Dedifferentiated amniotic fluid mesenchymal stem cell (primary cell): Measurements from ENCODE around the gene ATG4B.

Experiments
- DNase-seq: peaks from one replicate; pipeline ENCODE4 v3.0.0-alpha.2; 2016; ENCODE audit errors: extremely low spot score

Gene ATG4B

GRCh38 chr2:241690202-241690717 lies 52.8 kb downstream of the ATG4B start:
- DNase-seq = no peak

GRCh38 chr2:241692448-241692847 lies 55.0 kb downstream of the ATG4B start:
- peak; percentile 39 for DNase-seq

- no peak for DNase-seq
These were observed 58.2 kb downstream of the ATG4B start for GRCh38 chr2:241695651-241696050.

GRCh38 chr2:241701149-241701398 lies 63.6 kb downstream of the ATG4B start:
- DNase-seq = peak; percentile 77

- DNase-seq = peak; percentile 85
These were observed 64.1 kb downstream of the ATG4B start, which contains the start of gene ING5 for GRCh38 chr2:241701399-241702154. TSS of gene ING5 (plus strand) at chr2:241702039. CDS start at chr2:241702066, 27 bp downstream.

GRCh38 chr2:241702155-241703031 lies 64.9 kb downstream of the ATG4B start:
- peak; percentile 77 for DNase-seq

- no peak for DNase-seq
These were observed 65.6 kb downstream of the ATG4B start for GRCh38 chr2:241703032-241703604.

GRCh38 chr2:241706537-241706936 lies 69.0 kb downstream of the ATG4B start:
- DNase-seq = no peak

GRCh38 chr2:241708879-241709278 lies 71.4 kb downstream of the ATG4B start:
- no peak for DNase-seq

- no peak for DNase-seq
These were observed 81.6 kb downstream of the ATG4B start for GRCh38 chr2:241719093-241719492.

GRCh38 chr2:241720099-241720498 lies 82.6 kb downstream of the ATG4B start:
- DNase-seq = no peak

GRCh38 chr2:241720560-241720959 lies 83.1 kb downstream of the ATG4B start:
- no peak for DNase-seq

GRCh38 chr2:241721852-241722251 lies 84.4 kb downstream of the ATG4B start:
- DNase-seq = no peak

- DNase-seq = no peak
These were observed 85.5 kb downstream of the ATG4B start for GRCh38 chr2:241722896-241723454.
